Inflammatory macrophage (primary cell): ENCODE results near the gene UPF1.
A peak's percentile ranks its signal among the peaks of the same experiment; 100 is the strongest.

ENCODE experiments used
- DNase-seq, 2 donors: peaks; one replicate each; pipeline ENCODE4 v3.0.0-alpha.2; 2020 to 2022

The UPF1 gene

GRCh38 chr19:18857223-18857622 lies 25.5 kb downstream of the UPF1 start:
- DNase-seq, result no peak

GRCh38 chr19:18858906-18859646 lies 27.3 kb downstream of the UPF1 start:
- no peak for DNase-seq

DNA sequence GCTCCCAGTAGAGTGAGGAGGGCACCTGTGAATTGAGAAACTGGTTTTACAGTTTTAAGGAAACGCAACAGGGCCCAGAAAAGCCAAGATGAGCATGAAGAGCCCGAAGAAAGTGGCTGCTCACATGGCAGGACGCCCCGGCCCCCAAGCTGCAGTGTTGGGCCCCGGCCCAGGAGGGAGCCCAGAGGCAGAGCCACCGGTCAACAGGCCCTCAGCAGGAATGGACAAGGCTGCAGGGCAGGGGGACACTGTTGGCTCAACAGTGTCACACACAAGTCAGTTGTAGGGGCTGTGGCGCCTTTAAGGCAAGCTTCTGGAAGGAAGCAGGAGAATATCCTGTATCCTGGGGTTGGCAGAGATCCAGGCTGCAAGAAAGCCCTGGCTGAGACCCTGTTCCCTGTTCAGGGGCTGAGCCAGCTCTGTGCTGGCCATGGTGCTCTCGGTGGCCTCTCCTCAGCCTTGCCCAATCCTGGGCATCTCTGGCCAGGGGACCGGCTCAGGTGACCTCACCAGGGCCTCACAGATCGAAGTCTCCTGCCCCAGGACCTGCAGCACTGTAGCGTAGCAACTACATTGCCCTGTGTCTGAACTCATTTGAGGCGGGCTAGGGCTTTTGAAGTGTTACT lies 28.0 kb downstream of the UPF1 start:
- DNase-seq, result no peak

DNA sequence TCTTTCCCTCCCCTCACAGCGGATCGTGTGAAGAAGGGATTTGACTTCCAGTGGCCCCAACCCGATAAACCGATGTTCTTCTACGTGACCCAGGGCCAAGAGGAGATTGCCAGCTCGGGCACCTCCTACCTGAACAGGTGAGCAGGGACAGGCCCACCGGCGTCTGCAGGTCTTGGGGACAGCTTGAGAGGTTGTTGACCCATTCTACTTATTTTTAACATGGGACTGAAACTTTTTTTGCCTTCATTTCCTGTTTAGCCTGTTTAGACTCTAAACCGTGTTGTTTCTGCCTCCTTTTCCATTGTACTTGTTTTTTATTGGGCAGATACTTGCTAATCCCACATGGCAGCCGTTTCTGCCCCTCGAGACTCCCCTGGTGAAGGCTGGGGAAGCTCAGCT lies 28.5 kb downstream of the UPF1 start:
- DNase-seq, result no peak

DNA sequence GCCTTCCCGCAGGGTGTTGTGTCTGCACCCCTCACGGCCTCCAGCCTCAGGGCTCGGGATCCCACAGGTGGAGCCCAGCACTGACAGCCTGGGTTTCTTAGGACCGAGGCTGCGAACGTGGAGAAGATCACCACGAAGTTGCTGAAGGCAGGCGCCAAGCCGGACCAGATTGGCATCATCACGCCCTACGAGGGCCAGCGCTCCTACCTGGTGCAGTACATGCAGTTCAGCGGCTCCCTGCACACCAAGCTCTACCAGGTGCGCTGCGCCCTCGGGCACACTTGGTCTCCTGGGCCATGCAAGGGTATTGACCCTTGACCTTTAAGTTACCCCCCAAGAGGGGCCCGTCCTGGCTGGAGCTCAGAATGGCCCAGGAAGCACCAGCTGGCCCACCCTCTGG lies 29.0 kb downstream of the UPF1 start:
- DNase-seq, result no peak

GRCh38 chr19:18861235-18861634 lies 29.5 kb downstream of the UPF1 start:
- DNase-seq, result peak; percentile 16 to 50

GRCh38 chr19:18861917-18862316 lies 30.2 kb downstream of the UPF1 start:
- no peak for DNase-seq

DNA sequence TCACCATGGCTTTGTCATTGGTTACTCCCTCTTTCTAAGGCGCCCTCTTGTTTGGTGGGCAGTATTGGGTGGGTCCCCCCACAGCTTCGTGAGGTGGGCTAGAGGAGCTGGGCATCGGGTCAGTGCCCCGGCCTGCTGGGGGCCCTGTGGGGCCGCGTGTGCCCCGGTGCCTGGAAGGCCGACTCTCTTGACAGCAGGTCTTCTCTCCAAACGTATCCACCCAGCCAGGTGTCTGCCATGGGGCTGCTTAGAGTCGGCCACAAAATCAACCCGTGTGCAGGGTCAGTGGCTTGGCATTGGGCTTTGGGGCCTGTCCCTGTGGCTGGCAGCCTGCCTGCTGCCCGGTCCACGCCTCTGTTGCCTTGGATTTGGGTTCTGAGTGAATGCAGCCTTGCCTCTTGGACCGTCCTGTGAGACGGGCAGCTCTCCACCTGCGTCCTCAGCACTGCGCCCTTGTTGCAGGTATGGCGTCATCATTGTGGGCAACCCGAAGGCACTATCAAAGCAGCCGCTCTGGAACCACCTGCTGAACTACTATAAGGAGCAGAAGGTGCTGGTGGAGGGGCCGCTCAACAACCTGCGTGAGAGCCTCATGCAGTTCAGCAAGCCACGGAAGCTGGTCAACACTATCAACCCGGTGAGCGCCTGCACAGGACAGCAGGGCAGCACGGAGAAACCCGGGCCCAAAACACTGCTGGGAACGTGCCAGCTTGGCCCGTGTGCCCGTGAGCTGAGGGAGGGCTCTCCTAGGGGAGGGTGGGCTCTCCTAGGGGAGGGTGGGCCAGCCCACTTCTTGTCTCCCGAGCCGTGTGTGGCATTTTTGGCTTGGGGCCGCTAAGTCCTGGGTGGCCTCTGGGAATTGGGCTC lies 31.4 kb downstream of the UPF1 start:
- DNase-seq, result no peak

DNA sequence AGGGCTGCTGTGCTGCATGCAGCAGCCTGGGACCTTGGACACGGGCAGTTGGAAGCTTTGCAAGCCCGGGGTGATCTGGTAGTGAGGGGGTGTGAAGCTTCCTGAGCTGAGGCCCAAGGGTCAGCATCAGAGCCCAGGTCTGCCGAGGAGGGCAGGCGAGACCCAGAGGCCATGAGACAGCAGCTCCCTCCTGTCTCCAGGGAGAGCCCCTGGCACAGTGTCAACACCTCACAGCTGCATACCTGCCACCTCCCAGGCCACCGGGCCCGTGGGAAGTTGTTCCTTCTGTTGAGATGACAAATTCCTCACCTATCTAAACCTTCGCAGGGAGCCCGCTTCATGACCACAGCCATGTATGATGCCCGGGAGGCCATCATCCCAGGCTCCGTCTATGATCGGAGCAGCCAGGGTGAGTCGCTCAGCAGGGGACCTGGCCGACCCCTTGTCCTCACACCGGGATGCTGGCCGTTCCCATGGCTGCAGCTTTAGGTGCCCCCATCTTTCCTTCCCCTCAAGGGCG lies 32.1 kb downstream of the UPF1 start:
- DNase-seq, result no peak

GRCh38 chr19:18865106-18865972 lies 33.6 kb downstream of the UPF1 start:
- no peak for DNase-seq

- DNase-seq, result peak; percentile 61 to 63
These were observed 34.4 kb downstream of the UPF1 start for GRCh38 chr19:18865973-18866799.

GRCh38 chr19:18866800-18867123 lies 35.0 kb downstream of the UPF1 start:
- DNase-seq, result no peak

DNA sequence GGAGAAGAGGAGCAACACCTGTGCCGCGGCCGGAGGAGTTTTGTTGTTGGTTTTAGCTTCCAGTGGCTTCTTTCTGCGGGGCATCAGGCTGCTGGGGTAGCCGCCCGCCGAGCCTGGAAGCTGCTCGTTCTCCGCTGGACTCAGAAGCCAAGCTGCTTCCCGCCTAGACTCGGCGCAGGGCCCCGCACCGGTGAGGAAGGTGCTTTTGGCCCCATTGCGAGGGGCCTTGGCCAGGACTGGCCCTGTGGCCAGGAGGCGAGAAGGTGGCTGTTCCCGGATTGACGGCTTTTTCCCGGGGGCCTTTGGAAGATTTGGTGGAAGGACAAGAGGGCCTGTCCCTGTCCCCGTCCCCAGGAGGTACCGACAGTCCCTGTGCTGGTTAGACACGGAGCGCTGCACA lies 35.4 kb downstream of the UPF1 start:
- no peak for DNase-seq

GRCh38 chr19:18867751-18868150 lies 36.0 kb downstream of the UPF1 start:
- no peak for DNase-seq

DNA sequence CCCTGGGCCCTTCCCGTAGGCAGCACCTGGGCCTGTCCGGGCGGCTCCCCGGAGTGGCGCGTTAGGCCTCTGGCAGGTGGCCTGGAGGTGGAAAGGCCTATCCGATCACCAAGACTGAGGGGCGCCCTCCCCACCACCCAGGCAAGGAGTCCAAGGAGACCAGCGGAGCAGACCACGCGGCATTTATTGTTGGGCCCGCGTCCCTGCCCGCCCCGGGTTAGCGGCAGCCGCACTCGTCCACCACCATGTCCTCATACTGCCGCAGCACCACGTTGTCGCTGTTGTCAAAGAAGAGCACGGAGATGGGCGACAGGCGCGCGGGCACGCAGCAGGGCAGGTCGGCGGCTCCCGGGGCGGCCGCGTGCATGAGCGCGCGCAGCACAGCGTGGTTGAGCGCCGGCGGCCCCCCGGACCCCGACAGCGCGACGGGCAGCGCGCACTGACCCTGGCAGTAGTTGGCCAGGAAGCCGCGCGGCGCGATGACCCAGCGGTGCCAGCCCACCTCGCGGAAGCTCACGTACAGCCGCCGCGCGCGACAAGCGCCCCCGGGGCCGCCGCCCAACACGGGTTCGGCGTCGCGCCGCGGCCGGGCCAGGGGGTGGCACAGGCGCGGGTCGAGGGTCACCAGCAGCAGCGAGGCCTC lies 36.7 kb downstream of the UPF1 start:
- no peak for DNase-seq

DNA sequence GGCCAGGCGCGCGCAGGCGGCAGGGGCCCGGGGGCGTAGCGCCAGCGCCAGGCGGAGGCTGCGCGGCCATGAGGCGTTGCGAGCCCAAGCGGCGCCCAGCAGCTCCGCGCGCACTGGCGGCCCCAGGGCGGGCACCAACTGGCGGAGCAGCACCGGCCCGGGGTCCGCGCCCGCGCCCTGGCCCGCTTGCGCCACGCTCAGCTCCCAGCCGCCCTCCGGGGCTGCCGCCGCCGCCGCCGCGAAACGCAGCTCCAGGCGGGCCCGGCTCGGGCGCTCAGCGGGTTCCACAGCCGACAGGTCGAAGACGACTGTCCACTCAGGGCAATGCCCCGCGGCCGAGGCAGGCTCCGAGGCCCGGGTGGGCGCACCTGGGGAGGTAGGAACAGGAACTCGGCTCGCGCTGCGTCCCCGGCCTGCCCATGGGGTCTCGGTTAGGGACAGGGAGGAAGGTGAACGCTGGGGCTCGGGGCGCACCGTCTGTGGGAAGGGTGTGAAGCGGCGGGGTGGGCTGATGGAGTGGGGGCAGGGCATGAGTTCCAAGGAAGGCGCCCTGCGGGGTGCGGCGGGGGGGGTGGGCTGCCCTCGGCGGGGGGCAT lies 37.4 kb downstream of the UPF1 start:
- no peak for DNase-seq

- DNase-seq, result no peak
These were observed 38.2 kb downstream of the UPF1 start for GRCh38 chr19:18869781-18870530.

DNA sequence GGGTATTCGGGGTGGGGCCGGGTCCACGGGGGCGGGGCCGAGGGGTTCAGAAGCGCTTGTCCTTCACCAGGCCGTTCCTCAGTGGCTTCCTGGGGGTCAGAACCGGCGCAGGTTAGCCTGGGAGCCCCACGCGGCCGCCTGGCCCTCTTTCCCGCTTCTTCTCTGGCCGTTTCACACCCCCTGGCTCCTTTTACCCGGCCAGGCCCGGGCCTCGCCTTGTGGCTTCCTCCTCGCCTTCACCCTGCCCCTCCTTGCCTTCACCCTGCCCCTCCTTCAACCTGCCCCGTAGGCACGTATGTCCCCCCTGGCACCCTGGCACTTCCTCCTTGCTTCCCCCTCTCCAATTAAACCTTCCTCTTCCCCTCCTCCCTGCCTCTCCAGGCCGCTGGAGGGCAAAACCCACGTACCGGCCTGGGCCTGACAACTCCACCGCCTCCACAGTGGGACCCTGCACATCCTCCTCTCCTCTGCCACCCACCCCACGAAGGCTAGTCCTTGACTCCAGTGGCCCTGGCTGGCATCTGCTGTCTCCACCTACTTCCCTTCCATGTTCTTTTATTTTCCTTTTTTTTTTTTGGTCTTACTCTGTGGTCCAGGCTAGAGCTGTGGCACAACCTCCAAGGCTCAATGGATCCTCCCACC lies 38.9 kb downstream of the UPF1 start:
- peak in 1 of 2 donors; percentile 9 for DNase-seq

DNA sequence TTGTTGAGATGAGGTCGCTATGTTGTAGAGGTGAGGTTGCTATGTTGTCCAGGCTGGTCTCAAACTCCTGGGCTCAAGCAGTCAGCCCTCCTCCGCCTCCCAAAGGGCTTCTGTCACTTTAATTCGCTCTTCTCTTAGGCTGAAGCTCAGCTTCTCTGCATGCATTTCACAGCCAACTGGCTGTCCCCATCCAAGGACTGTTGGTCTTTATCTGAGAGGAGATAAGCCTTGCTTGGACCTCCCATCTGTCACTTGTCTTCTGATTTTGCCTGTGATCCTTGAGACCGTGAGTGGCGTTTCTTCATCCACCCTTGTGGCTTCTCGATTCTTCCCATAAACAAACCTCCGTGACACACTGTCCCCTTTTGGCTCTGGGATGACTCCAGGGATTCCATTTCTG lies 39.8 kb downstream of the UPF1 start:
- DNase-seq, result no peak
